A673 (cell line): ENCODE results near the gene VWF. TPM values are rescaled to one million over a fixed set of nuclear protein-coding genes. Genes with fewer than 3 reads are reported as not detected.

Source experiments
- BruUV-seq: library from RNA; stranded (reverse); fragments of 400-500 nt; replicated peaks from 2 replicates; lab custom pipeline; 2021; lab: Mats Ljungman, UMichigan
- CTCF ChIA-PET: fragments of 300-600 bp; sonication (Branson Sonifier 250); formaldehyde crosslinking; loops from one replicate; lab custom pipeline; 2022; ENCODE audit warnings: antibody characterized with exemption; lab: Charles Lee
- POLR2A ChIA-PET: fragments of 300-600 bp; sonication (Branson Sonifier 250); formaldehyde crosslinking; loops from one replicate; lab custom pipeline; 2022; ENCODE audit warnings: antibody characterized with exemption; ENCODE audit not compliant: low non-redundant PET; lab: Charles Lee
- DNase-seq: peaks from one replicate; pipeline ENCODE4 v3.0.0-alpha.2; 2015; ENCODE audit warnings: low spot score
- H3K27ac ChIP-seq: fragments of 200-600 bp; sonication (generic); 2 replicates; pipeline ENCODE4 v1.5.1; 2016; ENCODE audit warnings: mixed run types, low read depth, mild to moderate bottlenecking, mixed read lengths, antibody characterized with exemption, low read length; ENCODE audit not compliant: poor library complexity, severe bottlenecking
- H3K27me3 ChIP-seq: fragments of 200-600 bp; sonication (generic); replicated peaks from 2 replicates; pipeline ENCODE4 v1.6.1; 2017; ENCODE audit warnings: mixed run types, low read depth, mild to moderate bottlenecking, mixed read lengths, antibody characterized with exemption, low read length; ENCODE audit not compliant: insufficient read depth, poor library complexity
- H3K36me3 ChIP-seq: fragments of 200-600 bp; sonication (generic); 2 replicates; pipeline ENCODE4 v1.6.1; 2016; ENCODE audit warnings: mixed run types, mild to moderate bottlenecking, mixed read lengths, antibody characterized with exemption, low read length; ENCODE audit not compliant: insufficient read depth, poor library complexity, severe bottlenecking
- H3K4me1 ChIP-seq: fragments of 200-600 bp; sonication (generic); 2 replicates; pipeline ENCODE4 v1.6.1; 2017; ENCODE audit warnings: mixed run types, mild to moderate bottlenecking, mixed read lengths, antibody characterized with exemption, low read length; ENCODE audit not compliant: insufficient read depth, poor library complexity, severe bottlenecking
- H3K4me3 ChIP-seq: fragments of 200-600 bp; sonication (generic); 2 replicates; pipeline ENCODE4 v1.5.1; 2016; ENCODE audit warnings: low read depth, mixed run types, mild to moderate bottlenecking, mixed read lengths, low read length; ENCODE audit not compliant: poor library complexity, severe bottlenecking
- H3K9me3 ChIP-seq: fragments of 200-600 bp; sonication (generic); 2 replicates; pipeline ENCODE4 v1.6.1; 2016; ENCODE audit warnings: mixed run types, low read depth, mild to moderate bottlenecking, mixed read lengths, antibody characterized with exemption, low read length; ENCODE audit not compliant: poor library complexity, severe bottlenecking
- CTCF ChIP-seq: fragments of 300-800, 200-600 bp; sonication (generic); conservative IDR thresholded peaks from 2 replicates; pipeline ENCODE4 v1.5.1; 2017; ENCODE audit warnings: low read depth, mild to moderate bottlenecking, antibody characterized with exemption, low read length, moderate library complexity, mixed read lengths
- EZH2 ChIP-seq: fragments of 200-600 bp; sonication (generic); IDR thresholded peaks from 2 replicates; pipeline ENCODE4 v1.6.1; 2017; ENCODE audit warnings: borderline replicate concordance, low read depth, mild to moderate bottlenecking, mixed read lengths, antibody characterized with exemption, low read length; ENCODE audit not compliant: poor library complexity, severe bottlenecking
- intact Hi-C: fragments of 100-400 bp; cut with micrococcal nuclease; formaldehyde crosslinking; loops from one replicate; pipeline ENCODE4 v1.10.0; 2022; ENCODE audit not compliant: unreplicated experiment
- total RNA-seq: library from RNA; stranded (reverse); gene quantifications from 2 replicates; pipeline ENCODE4 v1.2.3, GENCODE V29; 2021

Gene VWF
- total RNA-seq, 1 experiment from 2014 or later, result not detected

- POLR2A ChIA-PET, result no interaction called here
- CTCF ChIA-PET, result no interaction called here
- no peak overlapping the region for H3K4me3 ChIP-seq
- peaks cover 25% of the 10 kb centered on the region for H3K27me3 ChIP-seq
- no peak for DNase-seq
- no TSS peak for BruUV-seq
- H3K27ac ChIP-seq, result no peak overlapping the region
- no peaks in the 10 kb centered on the region for H3K9me3 ChIP-seq
- intact Hi-C loops, result no loop called here
- no peaks in the 10 kb centered on the region for H3K4me1 ChIP-seq
- H3K36me3 ChIP-seq, result no peaks in the 10 kb centered on the region
- no peak for TF ChIP-seq EZH2
- no peak for TF ChIP-seq CTCF
These were observed 221.7 kb downstream of the VWF start for GRCh38 chr12:5902736-5903135.

GRCh38 chr12:5901416-5901815 is 223.1 kb downstream of the VWF start:
- no peaks in the 10 kb centered on the region for H3K36me3 ChIP-seq
- no TSS peak for BruUV-seq
- no peaks in the 10 kb centered on the region for H3K9me3 ChIP-seq
- TF ChIP-seq EZH2, result no peak
- TF ChIP-seq CTCF, result no peak
- intact Hi-C loops, result no loop called here
- no peaks in the 10 kb centered on the region for H3K4me1 ChIP-seq
- no peak overlapping the region for H3K27ac ChIP-seq
- H3K27me3 ChIP-seq, result peaks cover 25% of the 10 kb centered on the region
- ChIA-PET CTCF (no interaction called here), POLR2A (no interaction called here)
- no peak overlapping the region for H3K4me3 ChIP-seq
- DNase-seq, result no peak

- intact Hi-C loops, result no loop called here
- no peak for DNase-seq
- POLR2A ChIA-PET, result no interaction called here
- BruUV-seq, result no TSS peak
- CTCF ChIA-PET, result no interaction called here
- TF ChIP-seq CTCF (no peak), EZH2 (no peak)
- no peaks in the 10 kb centered on the region for H3K4me1 ChIP-seq
- no peaks in the 10 kb centered on the region for H3K36me3 ChIP-seq
- no peak overlapping the region for H3K4me3 ChIP-seq
- H3K27ac ChIP-seq, result no peak overlapping the region
- H3K27me3 ChIP-seq, result peaks cover 25% of the 10 kb centered on the region
- H3K9me3 ChIP-seq, result no peaks in the 10 kb centered on the region
These were observed 223.8 kb downstream of the VWF start for GRCh38 chr12:5900533-5901205.
